ENCODE measurements around the gene PROX2. TPM values are rescaled to one million over a fixed set of nuclear protein-coding genes. Genes with fewer than 3 reads are reported as not detected.

The PROX2 gene
- total and polyA plus RNA-seq, 5 experiments from 2014 or later, result 0.12 to 0.75 (median 0.50) TPM

DNA sequence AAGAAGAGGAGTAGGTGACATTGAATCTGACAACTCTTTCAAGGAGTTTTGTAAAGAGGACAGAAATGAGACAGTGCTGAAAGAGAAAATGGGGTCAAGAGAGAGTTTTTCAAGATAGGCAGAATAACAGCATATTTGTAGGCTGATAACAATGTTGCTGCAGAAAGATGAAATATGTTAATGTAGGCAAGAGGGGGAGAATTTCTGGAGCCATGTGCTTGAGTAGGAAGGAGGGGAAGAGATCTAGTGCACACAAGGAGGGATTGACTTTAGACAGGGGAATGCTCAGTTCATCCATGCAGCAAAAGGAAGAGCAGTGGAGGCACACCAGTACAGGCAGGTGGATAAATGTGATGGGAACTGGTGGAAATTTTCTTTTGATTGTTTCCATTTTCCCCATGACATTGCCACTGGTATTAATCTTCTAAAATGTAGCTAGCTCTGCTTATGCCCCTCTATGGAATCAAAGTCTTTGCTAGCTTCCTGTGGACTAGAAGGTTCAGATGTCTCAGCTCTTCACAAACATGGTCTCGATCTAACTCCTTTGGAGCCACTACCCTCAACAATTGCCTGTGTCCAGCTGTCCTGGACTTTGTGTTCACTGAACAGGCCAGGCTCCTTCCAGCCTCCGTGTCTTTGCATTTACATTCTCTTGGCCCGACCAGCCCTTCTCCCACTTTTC is 9.1 kb downstream of the PROX2 start:
- Mint-ChIP-seq H3K27me3 (no peaks in the 10 kb centered on the region), H3K27ac (peak overlapping the region; percentile 59 to 94 (median 88)), H3K9me3 (no peaks in the 10 kb centered on the region), H3K36me3 (peaks cover 0 to 2% (median 0%) of the 10 kb centered on the region in 3 donors), H3K4me1 (peaks cover 18 to 37% (median 27%) of the 10 kb centered on the region in 4 donors), H3K4me3 (peak overlapping the region; percentile 8 to 80 (median 60))
- POLR2A ChIA-PET, result interaction anchor here (1.1 to 3.5 kb wide), 5 partner anchors 10 to 39 kb away, joined by 4 to 60 read pairs (median 9); partner anchors contain the start of genes DLST and PROX2
- ATAC-seq (peak; percentile 31 to 39), DNase-seq (no peak)

- no peak overlapping the region for H3K4me3 Mint-ChIP-seq
- no peak for ATAC-seq
- POLR2A ChIA-PET, result interaction anchor here (1.0 kb wide), 1 partner anchor 16 kb away, joined by 8 read pairs; the partner anchor contains the start of gene DLST
- peaks cover 0 to 2% (median 0%) of the 10 kb centered on the region in 3 donors for H3K36me3 Mint-ChIP-seq
- H3K27me3 Mint-ChIP-seq, result no peaks in the 10 kb centered on the region
- no peak for DNase-seq
- H3K4me1 Mint-ChIP-seq, result peaks cover 18 to 42% (median 28%) of the 10 kb centered on the region in 4 donors
- H3K27ac Mint-ChIP-seq, result peak overlapping the region in 4 of 10 donors; percentile 38 to 69 (median 48)
- no peaks in the 10 kb centered on the region for H3K9me3 Mint-ChIP-seq
These were observed 10.8 kb downstream of the PROX2 start for GRCh38 chr14:74865156-74865555.

DNA sequence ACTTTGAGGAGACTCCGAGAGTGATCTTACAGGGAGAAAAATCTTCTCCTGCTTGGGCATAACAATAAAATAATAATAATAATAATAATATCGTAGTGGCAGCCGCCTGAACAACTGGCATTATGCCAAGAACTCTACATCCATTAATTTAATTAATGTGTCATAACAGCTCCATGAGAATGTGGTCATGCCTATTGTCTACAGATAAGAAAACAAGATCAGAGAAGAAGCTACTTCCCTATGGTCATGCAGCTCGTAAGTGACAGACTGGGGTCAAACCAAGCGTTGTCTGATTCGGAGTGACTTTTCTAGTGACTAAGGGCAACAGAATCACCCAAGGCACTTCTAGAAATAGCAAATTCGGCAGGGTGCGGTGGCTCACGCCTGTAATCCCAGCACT is 11.7 kb downstream of the PROX2 start:
- ATAC-seq (no peak), DNase-seq (no peak)
- POLR2A ChIA-PET, result interaction anchor here (1.4 to 6.1 kb wide), 2 partner anchors 8 to 17 kb away, joined by 4 to 58 read pairs; partner anchors contain the start of gene DLST

GRCh38 chr14:74863274-74863673 is 12.7 kb downstream of the PROX2 start:
- ATAC-seq, result no peak
- Mint-ChIP-seq H3K27me3 (no peaks in the 10 kb centered on the region), H3K27ac (peak overlapping the region in 2 of 10 donors; percentile 37 to 70), H3K36me3 (peaks cover 0 to 2% (median 0%) of the 10 kb centered on the region in 3 donors), H3K4me3 (no peak overlapping the region), H3K9me3 (no peaks in the 10 kb centered on the region), H3K4me1 (peaks cover 17 to 36% (median 27%) of the 10 kb centered on the region in 4 donors)
- DNase-seq, result no peak
- POLR2A ChIA-PET, result interaction anchor here (1.4 to 6.1 kb wide), 3 partner anchors 9 to 43 kb away, joined by 4 to 59 read pairs (median 58); partner anchors contain the start of gene DLST

More for the DNA sequence above, 11.7 kb downstream of the PROX2 start:
- Mint-ChIP-seq H3K9me3 (no peaks in the 10 kb centered on the region), H3K27me3 (no peaks in the 10 kb centered on the region), H3K4me3 (no peak overlapping the region), H3K4me1 (peaks cover 18 to 42% (median 28%) of the 10 kb centered on the region in 4 donors), H3K36me3 (peaks cover 0 to 2% (median 0%) of the 10 kb centered on the region in 3 donors), H3K27ac (peak overlapping the region in 1 of 10 donors; percentile 31)

DNA sequence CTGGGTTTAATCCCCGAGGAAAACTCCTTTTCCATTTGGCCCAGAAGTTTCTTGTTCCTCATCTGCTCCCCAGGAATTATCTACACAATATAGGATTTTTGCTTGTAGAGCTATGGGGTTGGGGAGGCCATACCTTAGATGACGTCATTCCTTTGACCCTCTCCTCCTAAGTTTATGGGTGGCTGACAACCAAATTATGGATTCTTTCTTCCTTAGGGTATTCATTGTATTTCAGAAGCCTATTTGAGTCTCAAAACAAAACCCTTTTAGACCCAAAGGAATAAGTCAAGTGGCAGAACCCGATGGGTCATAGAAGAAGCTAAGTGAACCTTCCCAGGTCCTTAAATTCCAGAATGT is 14.2 kb downstream of the PROX2 start:
- H3K9me3 Mint-ChIP-seq, result no peaks in the 10 kb centered on the region
- H3K36me3 Mint-ChIP-seq, result peaks cover 0 to 2% (median 0%) of the 10 kb centered on the region in 3 donors
- H3K27me3 Mint-ChIP-seq, result no peaks in the 10 kb centered on the region
- ATAC-seq (no peak), DNase-seq (no peak)
- peaks cover 9 to 22% (median 14%) of the 10 kb centered on the region in 4 donors for H3K4me1 Mint-ChIP-seq
- H3K4me3 Mint-ChIP-seq, result no peak overlapping the region
- POLR2A ChIA-PET, result interaction anchor here (2.8 to 6.1 kb wide), 3 partner anchors 14 to 44 kb away, joined by 13 to 59 read pairs (median 58); partner anchors contain the start of genes DLST and PROX2
- H3K27ac Mint-ChIP-seq, result no peak overlapping the region

GRCh38 chr14:74860899-74861733 is 14.8 kb downstream of the PROX2 start:
- H3K9me3 Mint-ChIP-seq, result no peaks in the 10 kb centered on the region
- DNase-seq (peak; percentile 76 to 95 (median 88)), ATAC-seq (peak; percentile 87 to 94)
- no peak overlapping the region for H3K4me3 Mint-ChIP-seq
- POLR2A ChIA-PET, result interaction anchor here (0.6 to 6.1 kb wide), 12 partner anchors 15 to 143 kb away, joined by 3 to 59 read pairs (median 4); partner anchors contain the start of genes DLST, PROX2 and YLPM1
- no peaks in the 10 kb centered on the region for H3K27me3 Mint-ChIP-seq
- H3K4me1 Mint-ChIP-seq, result peaks cover 3 to 18% (median 12%) of the 10 kb centered on the region in 4 donors
- peak overlapping the region in 2 of 10 donors; percentile 19 to 40 for H3K27ac Mint-ChIP-seq
- H3K36me3 Mint-ChIP-seq, result peaks cover 0 to 3% (median 0%) of the 10 kb centered on the region in 3 donors

- POLR2A ChIA-PET, result interaction anchor here (0.8 to 6.1 kb wide), 8 partner anchors 16 to 144 kb away, joined by 3 to 59 read pairs (median 6); partner anchors contain the start of genes DLST and PROX2
- Mint-ChIP-seq H3K4me3 (no peak overlapping the region), H3K9me3 (no peaks in the 10 kb centered on the region), H3K27me3 (no peaks in the 10 kb centered on the region), H3K4me1 (peaks cover 4 to 21% (median 15%) of the 10 kb centered on the region in 4 donors), H3K36me3 (peaks cover 0 to 5% (median 4%) of the 10 kb centered on the region in 3 donors), H3K27ac (peak overlapping the region in 1 of 10 donors; percentile 32)
- ATAC-seq (no peak), DNase-seq (no peak)
These were observed 16.0 kb downstream of the PROX2 start for GRCh38 chr14:74859757-74860552.

DNA sequence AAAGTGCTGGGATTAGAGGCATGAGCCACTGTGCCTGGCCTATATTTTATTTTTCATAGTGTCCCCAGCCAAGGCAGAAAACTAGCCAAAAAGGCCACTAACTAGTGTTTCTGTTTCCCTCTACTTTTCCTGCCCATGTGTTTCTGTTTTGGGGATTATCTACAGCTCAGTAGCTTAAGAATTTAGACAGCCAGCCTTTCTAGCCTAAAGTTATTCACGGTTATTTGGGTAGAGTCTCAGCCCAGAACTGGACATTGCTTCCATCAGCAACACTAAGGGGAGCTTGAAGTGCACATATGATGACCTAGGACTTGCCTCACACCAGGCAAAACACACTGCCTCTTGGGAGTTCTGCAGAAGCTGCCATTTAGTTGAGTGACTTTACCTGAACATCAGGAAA is 17.9 kb downstream of the PROX2 start:
- POLR2A ChIA-PET, result interaction anchor here (0.8 to 1.0 kb wide), 2 partner anchors 12 to 13 kb away, joined by 3 to 4 read pairs; no protein-coding TSS in a partner anchor
- Mint-ChIP-seq H3K9me3 (no peaks in the 10 kb centered on the region), H3K4me3 (no peak overlapping the region), H3K27ac (peak overlapping the region in 1 of 10 donors; percentile 55), H3K36me3 (peaks cover 0 to 4% (median 3%) of the 10 kb centered on the region in 3 donors), H3K27me3 (no peaks in the 10 kb centered on the region), H3K4me1 (peaks cover 16 to 32% (median 25%) of the 10 kb centered on the region in 4 donors)
- ATAC-seq (no peak), DNase-seq (no peak)

DNA sequence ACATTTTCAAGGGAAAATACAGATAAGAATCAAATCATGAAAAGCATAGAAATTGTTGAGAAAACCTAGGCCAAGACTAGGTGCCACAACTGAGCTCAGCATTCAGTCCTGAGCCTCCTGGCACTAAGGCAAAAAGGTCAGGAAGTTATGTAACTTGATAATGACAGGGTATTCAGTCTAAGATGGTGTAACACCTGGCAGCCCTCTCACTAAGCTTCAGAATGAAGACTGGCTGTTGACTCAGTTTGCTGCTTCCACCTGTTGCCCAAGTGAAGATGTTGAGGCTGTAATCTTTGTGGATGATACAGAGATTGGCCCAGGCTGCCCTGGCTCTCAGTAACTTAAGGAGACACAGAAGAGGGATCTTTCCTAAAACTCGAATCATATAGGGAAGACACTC is 19.6 kb downstream of the PROX2 start:
- no peak overlapping the region for H3K4me3 Mint-ChIP-seq
- ATAC-seq, result no peak
- peak overlapping the region in 2 of 10 donors; percentile 12 to 61 for H3K27ac Mint-ChIP-seq
- H3K27me3 Mint-ChIP-seq, result no peaks in the 10 kb centered on the region
- no peak for DNase-seq
- peaks cover 17 to 41% (median 32%) of the 10 kb centered on the region in 4 donors for H3K4me1 Mint-ChIP-seq
- peaks cover 0 to 4% (median 3%) of the 10 kb centered on the region in 3 donors for H3K36me3 Mint-ChIP-seq
- POLR2A ChIA-PET, result interaction anchor here (2.5 kb wide), 1 partner anchor 49 kb away, joined by 6 read pairs; no protein-coding TSS in a partner anchor
- H3K9me3 Mint-ChIP-seq, result no peaks in the 10 kb centered on the region

- Mint-ChIP-seq H3K27ac (peak overlapping the region in 3 of 10 donors; percentile 12 to 61 (median 55)), H3K27me3 (no peaks in the 10 kb centered on the region), H3K36me3 (peaks cover 0 to 4% (median 3%) of the 10 kb centered on the region in 3 donors), H3K4me1 (peaks cover 17 to 39% (median 32%) of the 10 kb centered on the region in 4 donors), H3K4me3 (no peak overlapping the region), H3K9me3 (no peaks in the 10 kb centered on the region)
- ATAC-seq, result no peak
- DNase-seq, result no peak
- POLR2A ChIA-PET, result interaction anchor here (1.0 to 2.5 kb wide), 2 partner anchors 12 to 49 kb away, joined by 4 to 6 read pairs; no protein-coding TSS in a partner anchor
These were observed 20.0 kb downstream of the PROX2 start for GRCh38 chr14:74855945-74856344.

GRCh38 chr14:74855021-74855420 is 20.9 kb downstream of the PROX2 start:
- H3K27ac Mint-ChIP-seq, result peak overlapping the region in 1 of 10 donors; percentile 29

More at GRCh38 chr14:74855021-74855420, 20.9 kb downstream of the PROX2 start:
- POLR2A ChIA-PET, result interaction anchor here (0.7 to 1.0 kb wide), 3 partner anchors 12 to 27 kb away, joined by 3 to 4 read pairs (median 4); partner anchors contain the start of gene DLST
- H3K4me1 Mint-ChIP-seq, result peaks cover 17 to 35% (median 31%) of the 10 kb centered on the region in 4 donors
- no peaks in the 10 kb centered on the region for H3K9me3 Mint-ChIP-seq
- no peaks in the 10 kb centered on the region for H3K27me3 Mint-ChIP-seq
- no peak overlapping the region for H3K4me3 Mint-ChIP-seq
- no peak for DNase-seq
- H3K36me3 Mint-ChIP-seq, result peaks cover 0 to 4% (median 3%) of the 10 kb centered on the region in 3 donors
- ATAC-seq, result no peak

Measured in naive thymus-derived CD8-positive, alpha-beta T cell (primary cell).